Brain microvascular endothelial cell (primary cell): Measurements from ENCODE around the gene STK16.

Source experiments
- DNase-seq: peaks from one replicate; pipeline ENCODE4 v3.0.0-alpha.2; 2020
- H3K27ac ChIP-seq: fragments of 250-450 bp; sonication (Bioruptor Pico); 2 replicates; pipeline ENCODE4 v1.5.1; 2020; ENCODE audit warnings: mild to moderate bottlenecking, moderate library complexity
- H3K27me3 ChIP-seq: fragments of 250-450 bp; sonication (Bioruptor Pico); replicated peaks from 2 replicates; pipeline ENCODE4 v1.5.1; 2020; ENCODE audit warnings: mild to moderate bottlenecking
- H3K36me3 ChIP-seq: fragments of 250-450 bp; sonication (Bioruptor Pico); replicated peaks from 2 replicates; pipeline ENCODE4 v1.5.1; 2020; ENCODE audit warnings: mild to moderate bottlenecking
- H3K4me3 ChIP-seq: 2 replicates; pipeline ENCODE4 v1.5.1; 2011; ENCODE audit warnings: low read depth, mild to moderate bottlenecking, control low read depth, low read length, moderate library complexity
- in situ Hi-C: cut with HindIII; loops from 2 replicates; pipeline ENCODE4 v1.10.0; 2017; ENCODE audit warnings: low sequenced_read_pairs, low pct_ligation_motif_present
- TF ChIP-seq, protein P1 (sequence below): IDR thresholded peaks from 2 replicates; pipeline ENCODE4 v1.5.1; 2011; ENCODE audit warnings: low read depth, mild to moderate bottlenecking, moderate library complexity, low read length, control low read depth, inconsistent platforms; ENCODE audit errors: missing control alignments

The STK16 gene

GRCh38 chr2:219247678-219248642, 2.7 kb downstream of the STK16 start:
- no peak overlapping the region for H3K4me3 ChIP-seq

GRCh38 chr2:219248845-219249202, 3.5 kb downstream of the STK16 start:
- in situ Hi-C loops, result no loop called here
- no peak overlapping the region for H3K4me3 ChIP-seq
- TF ChIP-seq, protein P1, sequence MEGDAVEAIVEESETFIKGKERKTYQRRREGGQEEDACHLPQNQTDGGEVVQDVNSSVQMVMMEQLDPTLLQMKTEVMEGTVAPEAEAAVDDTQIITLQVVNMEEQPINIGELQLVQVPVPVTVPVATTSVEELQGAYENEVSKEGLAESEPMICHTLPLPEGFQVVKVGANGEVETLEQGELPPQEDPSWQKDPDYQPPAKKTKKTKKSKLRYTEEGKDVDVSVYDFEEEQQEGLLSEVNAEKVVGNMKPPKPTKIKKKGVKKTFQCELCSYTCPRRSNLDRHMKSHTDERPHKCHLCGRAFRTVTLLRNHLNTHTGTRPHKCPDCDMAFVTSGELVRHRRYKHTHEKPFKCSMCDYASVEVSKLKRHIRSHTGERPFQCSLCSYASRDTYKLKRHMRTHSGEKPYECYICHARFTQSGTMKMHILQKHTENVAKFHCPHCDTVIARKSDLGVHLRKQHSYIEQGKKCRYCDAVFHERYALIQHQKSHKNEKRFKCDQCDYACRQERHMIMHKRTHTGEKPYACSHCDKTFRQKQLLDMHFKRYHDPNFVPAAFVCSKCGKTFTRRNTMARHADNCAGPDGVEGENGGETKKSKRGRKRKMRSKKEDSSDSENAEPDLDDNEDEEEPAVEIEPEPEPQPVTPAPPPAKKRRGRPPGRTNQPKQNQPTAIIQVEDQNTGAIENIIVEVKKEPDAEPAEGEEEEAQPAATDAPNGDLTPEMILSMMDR, result no peak
- H3K27me3 ChIP-seq, result peaks cover 4% of the 10 kb centered on the region
- H3K27ac ChIP-seq, result no peak overlapping the region
- peaks cover 5% of the 10 kb centered on the region for H3K36me3 ChIP-seq
- no peak for DNase-seq

More at GRCh38 chr2:219247678-219248642, 2.7 kb downstream of the STK16 start:
- in situ Hi-C loops, result no loop called here
- TF ChIP-seq, protein P1, result no peak
- DNase-seq, result no peak
- Histone ChIP-seq H3K27ac (no peak overlapping the region), H3K36me3 (peaks cover 5% of the 10 kb centered on the region), H3K27me3 (peaks cover under 1% of the 10 kb centered on the region)

DNA sequence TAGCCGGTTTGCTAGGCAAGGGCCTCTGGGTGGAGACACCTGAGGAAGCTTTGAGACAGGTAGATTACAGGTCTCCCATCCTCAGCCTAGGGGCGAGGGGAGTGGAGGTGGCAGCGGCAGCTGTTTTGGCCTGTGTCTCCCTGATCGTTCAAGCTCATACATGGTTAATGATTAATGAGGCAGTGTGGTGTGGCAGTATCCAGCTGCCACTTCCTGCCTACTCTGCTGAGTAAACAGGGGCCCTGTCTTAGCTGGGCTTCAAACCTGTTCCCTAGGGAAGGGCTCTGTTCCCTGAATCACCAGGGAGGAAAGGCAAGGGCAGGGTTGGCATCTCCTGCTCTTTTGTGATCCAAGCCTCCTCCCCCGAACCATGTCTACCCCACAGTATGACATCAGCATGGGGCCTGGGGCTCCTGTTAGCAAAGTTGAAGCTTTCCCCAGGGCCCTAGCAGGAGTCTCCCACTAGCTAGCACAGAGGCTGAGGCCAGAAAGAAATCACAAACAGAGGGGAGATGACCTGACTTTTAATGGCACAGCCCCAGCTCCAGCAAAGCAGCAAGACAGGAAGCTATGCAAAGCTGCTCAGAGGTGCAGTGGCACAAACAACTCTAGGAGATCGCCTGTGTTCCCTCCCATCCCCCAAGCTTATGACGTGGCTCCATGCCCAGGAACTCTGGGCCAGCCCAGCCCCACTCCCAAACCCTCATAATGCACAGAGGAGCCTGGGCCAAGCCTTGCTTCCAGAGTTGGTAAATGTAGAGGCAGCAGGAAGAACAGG, 4.1 kb downstream of the STK16 start:
- TF ChIP-seq, protein P1, result no peak
- in situ Hi-C loops, result no loop called here
- Histone ChIP-seq H3K4me3 (no peak overlapping the region), H3K27ac (peak overlapping the region; percentile 18), H3K27me3 (peaks cover 9% of the 10 kb centered on the region), H3K36me3 (peaks cover 5% of the 10 kb centered on the region)
- DNase-seq, result peak; percentile 15

- Histone ChIP-seq H3K36me3 (peaks cover 5% of the 10 kb centered on the region), H3K27ac (no peak overlapping the region), H3K27me3 (peaks cover 14% of the 10 kb centered on the region), H3K4me3 (no peak overlapping the region)
- TF ChIP-seq, protein P1, result no peak
- in situ Hi-C loops, result no loop called here
- no peak for DNase-seq
These were observed 4.9 kb downstream of the STK16 start for GRCh38 chr2:219250049-219250781.

- peaks cover 22% of the 10 kb centered on the region for H3K27me3 ChIP-seq
- H3K27ac ChIP-seq, result no peak overlapping the region
- peaks cover 5% of the 10 kb centered on the region for H3K36me3 ChIP-seq
- TF ChIP-seq, protein P1, result no peak
- no peak for DNase-seq
- H3K4me3 ChIP-seq, result no peak overlapping the region
- in situ Hi-C loops, result no loop called here
These were observed 6.4 kb downstream of the STK16 start for GRCh38 chr2:219251656-219252055.
